ENCODE measurements around the gene IPO5. TPM values are rescaled to one million over a fixed set of nuclear protein-coding genes. Genes with fewer than 3 reads are reported as not detected.
A peak's percentile ranks its signal among the peaks of the same experiment; 100 is the strongest.

The IPO5 gene
- polyA plus RNA-seq, 1 donor (not counting 4 experiments of a cell fraction or from before 2014, with no cell fraction given) = 130 TPM

GRCh38 chr13:98068521-98068920 lies 115.0 kb downstream of the IPO5 start:
- no peak for TF ChIP-seq EZH2 (IDR thresholded peaks at IDR 0.05; ENCODE audit: low read length)
- no peak for TF ChIP-seq CTCF (optimal IDR thresholded peaks at IDR 0.05 in 1 of 3, IDR thresholded peaks at IDR 0.05 in 1 of 3, conservative IDR thresholded peaks at IDR 0.05 in 1 of 3; ENCODE audit: extremely low read depth in 1 of 3, insufficient read depth in 2 of 3, low read length in 3 of 3)
- no peaks in the 10 kb centered on the region for H4K20me1 ChIP-seq (ENCODE audit: control insufficient read depth, extremely low read depth, insufficient read depth, low read length)
- no peak overlapping the region for H3K9ac ChIP-seq (ENCODE audit: control insufficient read depth, extremely low read depth, insufficient read depth, low read length)
- no peaks in the 10 kb centered on the region for H3K36me3 ChIP-seq (ENCODE audit: control insufficient read depth in 2 of 2, extremely low read depth in 1 of 2, insufficient read depth in 2 of 2, low read length in 2 of 2)
- DNase-seq (ENCODE audit: low read depth, low spot score) (no peak), FAIRE-seq (peak; percentile 64)
- no peak overlapping the region for H3K27ac ChIP-seq (ENCODE audit: control insufficient read depth, insufficient read depth, low read length)
- dilution Hi-C loops (cut with MboI; ENCODE audit: extremely low pct_ligation_motif_present, low sequenced_read_pairs) = no loop called here
- H3K79me2 ChIP-seq (ENCODE audit: control insufficient read depth, insufficient read depth, low read length) = no peaks in the 10 kb centered on the region
- peak overlapping the region; percentile 71 for H3K4me2 ChIP-seq (ENCODE audit: control insufficient read depth, extremely low read depth, insufficient read depth, low read depth, low read length)
- no peaks in the 10 kb centered on the region for H3K9me3 ChIP-seq (ENCODE audit: control insufficient read depth, low read depth, low read length)
- H3K9me1 ChIP-seq (ENCODE audit: control insufficient read depth, extremely low read depth, insufficient read depth, low read length) = no peaks in the 10 kb centered on the region
- H3K4me1 ChIP-seq (ENCODE audit: control insufficient read depth, extremely low read depth, insufficient read depth, low read length) = peaks cover 4% of the 10 kb centered on the region
- peak overlapping the region; percentile 76 for H2AFZ ChIP-seq (ENCODE audit: control insufficient read depth, low read length)
- peak overlapping the region in 1 of 3 experiments; percentile 3 for H3K4me3 ChIP-seq (ENCODE audit: control insufficient read depth in 2 of 3, extremely low read depth in 1 of 3, insufficient read depth in 2 of 3, low read depth in 1 of 3, low read length in 3 of 3)
- H3K27me3 ChIP-seq (ENCODE audit: control insufficient read depth, extremely low read depth, insufficient read depth, low read length) = no peaks in the 10 kb centered on the region

- Histone ChIP-seq H3K4me3 (ENCODE audit: control insufficient read depth in 2 of 3, extremely low read depth in 1 of 3, insufficient read depth in 2 of 3, low read depth in 1 of 3, low read length in 3 of 3) (no peak overlapping the region), H3K79me2 (ENCODE audit: control insufficient read depth, insufficient read depth, low read length) (no peaks in the 10 kb centered on the region), H3K4me1 (ENCODE audit: control insufficient read depth, extremely low read depth, insufficient read depth, low read length) (peaks cover 4% of the 10 kb centered on the region), H3K9me3 (ENCODE audit: control insufficient read depth, low read depth, low read length) (no peaks in the 10 kb centered on the region), H3K9ac (ENCODE audit: control insufficient read depth, extremely low read depth, insufficient read depth, low read length) (no peak overlapping the region), H3K4me2 (ENCODE audit: control insufficient read depth, extremely low read depth, insufficient read depth, low read depth, low read length) (no peak overlapping the region), H4K20me1 (ENCODE audit: control insufficient read depth, extremely low read depth, insufficient read depth, low read length) (no peaks in the 10 kb centered on the region), H2AFZ (ENCODE audit: control insufficient read depth, low read length) (no peak overlapping the region), H3K27ac (ENCODE audit: control insufficient read depth, insufficient read depth, low read length) (no peak overlapping the region), H3K27me3 (ENCODE audit: control insufficient read depth, extremely low read depth, insufficient read depth, low read length) (no peaks in the 10 kb centered on the region), H3K36me3 (ENCODE audit: control insufficient read depth in 2 of 2, extremely low read depth in 1 of 2, insufficient read depth in 2 of 2, low read length in 2 of 2) (no peaks in the 10 kb centered on the region), H3K9me1 (ENCODE audit: control insufficient read depth, extremely low read depth, insufficient read depth, low read length) (no peaks in the 10 kb centered on the region)
- FAIRE-seq (no peak), DNase-seq (ENCODE audit: low read depth, low spot score) (no peak)
- dilution Hi-C loops (cut with MboI; ENCODE audit: extremely low pct_ligation_motif_present, low sequenced_read_pairs) = no loop called here
- no peak for TF ChIP-seq EZH2 (IDR thresholded peaks at IDR 0.05; ENCODE audit: low read length)
- no peak for TF ChIP-seq CTCF (optimal IDR thresholded peaks at IDR 0.05 in 1 of 3, IDR thresholded peaks at IDR 0.05 in 1 of 3, conservative IDR thresholded peaks at IDR 0.05 in 1 of 3; ENCODE audit: extremely low read depth in 1 of 3, insufficient read depth in 2 of 3, low read length in 3 of 3)
Observed at GRCh38 chr13:98069985-98070384, 116.5 kb downstream of the IPO5 start.

All from keratinocyte (primary cell).